ENCODE data around the gene GFM2. TPM values are rescaled to one million over a fixed set of nuclear protein-coding genes. Genes with fewer than 3 reads are reported as not detected.
"Not testable (repeated sequence)": the region's sequence is repeated elsewhere in the genome, so short reads cannot be mapped to it uniquely, and the experiment has no call there.

The GFM2 gene, protein sequence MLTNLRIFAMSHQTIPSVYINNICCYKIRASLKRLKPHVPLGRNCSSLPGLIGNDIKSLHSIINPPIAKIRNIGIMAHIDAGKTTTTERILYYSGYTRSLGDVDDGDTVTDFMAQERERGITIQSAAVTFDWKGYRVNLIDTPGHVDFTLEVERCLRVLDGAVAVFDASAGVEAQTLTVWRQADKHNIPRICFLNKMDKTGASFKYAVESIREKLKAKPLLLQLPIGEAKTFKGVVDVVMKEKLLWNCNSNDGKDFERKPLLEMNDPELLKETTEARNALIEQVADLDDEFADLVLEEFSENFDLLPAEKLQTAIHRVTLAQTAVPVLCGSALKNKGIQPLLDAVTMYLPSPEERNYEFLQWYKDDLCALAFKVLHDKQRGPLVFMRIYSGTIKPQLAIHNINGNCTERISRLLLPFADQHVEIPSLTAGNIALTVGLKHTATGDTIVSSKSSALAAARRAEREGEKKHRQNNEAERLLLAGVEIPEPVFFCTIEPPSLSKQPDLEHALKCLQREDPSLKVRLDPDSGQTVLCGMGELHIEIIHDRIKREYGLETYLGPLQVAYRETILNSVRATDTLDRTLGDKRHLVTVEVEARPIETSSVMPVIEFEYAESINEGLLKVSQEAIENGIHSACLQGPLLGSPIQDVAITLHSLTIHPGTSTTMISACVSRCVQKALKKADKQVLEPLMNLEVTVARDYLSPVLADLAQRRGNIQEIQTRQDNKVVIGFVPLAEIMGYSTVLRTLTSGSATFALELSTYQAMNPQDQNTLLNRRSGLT
- 72.9 and 73.6 TPM in 2 replicates for polyA plus RNA-seq (2014; cell fraction: cytosol; rRNA removed)
- polyA plus RNA-seq (2014; cell fraction: nucleus; rRNA removed), result 116 and 143 TPM in 2 replicates

DNA sequence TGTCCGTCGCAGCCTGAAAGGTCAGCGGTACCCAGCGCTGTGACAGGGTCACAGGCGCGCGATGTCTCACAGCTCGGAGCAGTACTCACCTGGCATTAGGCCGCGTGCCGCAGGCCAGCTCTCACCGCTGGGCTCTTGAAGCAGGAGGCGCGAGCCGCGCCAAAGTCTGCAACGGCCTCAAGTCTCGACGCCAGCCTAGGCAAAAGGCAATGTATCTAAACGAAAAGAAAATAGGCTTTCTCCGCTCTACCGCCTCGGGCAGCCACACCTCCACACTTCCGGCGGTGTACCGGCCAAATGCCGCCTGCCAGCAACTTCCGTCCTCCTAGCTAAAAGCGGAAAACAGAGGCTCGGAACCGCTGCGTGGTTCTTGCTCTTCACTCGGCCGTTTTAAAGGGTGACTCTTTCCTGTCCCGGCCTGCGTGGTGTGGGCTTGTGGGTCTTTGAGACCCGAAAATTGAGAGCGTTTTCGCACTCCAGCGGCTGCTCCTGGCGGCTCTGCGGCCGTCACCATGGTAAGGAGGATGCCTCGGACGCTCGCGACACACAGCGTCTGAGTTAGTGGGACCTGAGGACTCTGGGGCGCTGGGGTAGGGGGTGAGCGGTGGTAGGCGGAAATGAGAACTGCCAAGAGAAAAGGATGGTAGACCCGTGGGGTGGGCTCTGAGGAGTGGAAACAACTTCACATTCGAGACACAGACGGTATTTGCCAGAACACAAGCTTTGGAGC is at the start of gene GFM2, which contains the start of gene NSA2:
TSS of gene GFM2 (minus strand) at position 269 of the 730 bp plus-strand sequence. CDS start 3,375 bp downstream, outside the sequence.
TSS of gene NSA2 (plus strand) at position 401 of the 730 bp plus-strand sequence. CDS start at position 513, 112 bp downstream.
- DNase-seq (ENCODE audit: low spot score), result peak; percentile 93

DNA sequence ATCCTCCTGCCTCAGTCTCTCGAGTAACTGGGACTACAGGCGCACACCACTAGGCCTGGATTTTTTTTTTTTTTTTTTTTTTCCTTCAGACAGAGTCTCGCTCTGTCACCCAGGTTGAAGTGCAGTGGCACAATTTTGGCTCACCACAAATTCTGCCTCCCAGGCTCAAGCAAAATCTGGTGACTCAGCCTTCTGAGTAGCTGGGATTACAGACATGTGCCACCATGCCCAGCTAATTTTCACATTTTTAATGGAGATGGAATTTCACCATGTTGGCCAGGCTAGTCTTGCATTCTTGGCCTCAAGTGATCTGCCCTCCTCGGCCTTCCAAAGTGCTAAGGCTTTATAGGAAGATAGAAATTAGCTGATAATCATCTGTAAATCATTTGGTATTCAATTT is 44.0 kb upstream of the GFM2 start:
- DNase-seq (ENCODE audit: low spot score), result no peak

- no peak for DNase-seq (ENCODE audit: low spot score)
Measured at GRCh38 chr5:74801941-74802340, 35.0 kb upstream of the GFM2 start.

DNA sequence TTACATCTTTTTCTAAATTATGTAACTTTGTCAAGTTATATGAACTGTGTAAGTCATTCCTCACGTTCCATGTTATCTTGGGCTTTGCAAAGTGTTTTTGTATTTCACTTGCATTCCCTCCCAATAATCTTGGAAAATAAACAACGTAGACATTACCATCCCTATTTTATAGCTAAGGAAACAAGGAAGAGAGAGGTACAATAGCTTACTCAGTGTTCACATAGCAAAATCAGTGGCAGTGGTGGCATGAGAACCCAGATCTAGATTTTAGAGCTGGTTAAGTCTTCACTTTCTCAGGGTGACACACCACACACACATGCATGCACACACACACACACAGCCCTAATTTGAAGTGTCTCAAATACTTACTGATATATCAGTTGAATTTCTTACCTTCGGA is 34.3 kb upstream of the GFM2 start:
- DNase-seq (ENCODE audit: low spot score), result no peak

DNA sequence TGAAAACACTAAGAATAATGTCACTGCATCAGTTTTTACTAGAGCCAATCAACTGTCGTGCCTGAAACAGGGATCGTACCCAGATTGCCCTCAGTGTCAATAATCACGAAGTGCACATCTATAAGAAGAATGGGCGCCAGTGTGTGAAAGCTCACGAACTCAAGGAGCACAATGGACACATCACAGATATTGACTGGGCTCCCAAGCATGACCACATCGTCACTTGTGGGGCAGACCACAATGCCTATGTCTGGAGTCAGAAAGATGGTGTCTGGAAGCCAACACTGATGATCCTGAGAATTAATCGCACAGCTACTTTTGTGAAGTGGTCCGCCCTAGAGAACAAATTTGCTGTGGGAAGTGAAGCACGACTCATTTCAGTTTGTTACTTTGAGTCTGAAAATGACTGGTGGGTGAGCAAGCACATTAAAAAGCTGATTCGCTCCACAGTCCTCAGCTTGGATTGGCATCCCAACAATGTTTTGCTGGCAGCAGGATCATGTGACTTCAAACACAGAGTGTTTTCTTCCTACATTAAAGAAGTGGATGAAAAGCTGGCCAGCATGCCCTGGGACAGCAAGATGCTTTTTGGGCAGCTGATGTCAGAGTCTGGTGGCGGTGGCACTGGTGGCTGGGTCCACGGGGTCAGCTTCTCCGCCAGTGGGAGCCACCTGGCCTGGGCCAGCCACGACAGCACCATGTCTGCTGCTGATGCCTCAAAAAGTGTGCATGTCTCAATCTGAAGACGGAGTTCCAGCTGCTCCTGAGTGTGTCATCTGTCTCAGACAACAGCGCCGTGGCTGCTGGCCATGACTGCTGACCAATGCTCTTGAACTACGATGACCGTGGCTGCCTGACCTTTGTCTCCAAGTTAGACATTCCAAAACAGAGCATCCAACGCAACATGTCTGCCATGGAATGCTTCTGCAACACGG is 32.3 kb upstream of the GFM2 start:
- DNase-seq (ENCODE audit: low spot score), result no peak

GRCh38 chr5:74791669-74792068 is 24.8 kb upstream of the GFM2 start:
- DNase-seq (ENCODE audit: low spot score), result not testable (repeated sequence)

DNA sequence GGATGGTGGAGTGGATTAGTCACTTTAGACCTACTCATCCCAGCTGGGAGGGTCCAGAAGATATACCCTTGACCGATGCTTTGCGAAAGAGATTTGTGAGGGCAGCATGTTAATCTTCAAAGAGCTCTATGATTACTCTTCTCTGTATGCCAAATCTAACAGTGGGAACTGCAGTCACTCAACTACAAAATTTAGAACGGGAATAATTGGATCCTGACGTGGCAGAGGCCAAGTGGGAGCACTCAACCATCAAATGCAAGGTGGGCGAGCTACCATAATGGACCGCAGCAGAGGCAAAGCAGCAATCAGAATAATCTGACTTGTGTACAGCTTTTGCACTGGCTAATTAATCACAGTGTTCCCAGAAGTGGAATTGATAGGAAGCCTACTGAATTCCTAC is 20.5 kb upstream of the GFM2 start:
- no peak for DNase-seq (ENCODE audit: low spot score)

- no peak for DNase-seq (ENCODE audit: low spot score)
Measured at GRCh38 chr5:74786851-74787250, 19.9 kb upstream of the GFM2 start.

- DNase-seq (ENCODE audit: low spot score), result no peak
Measured at GRCh38 chr5:74778609-74779008, 11.7 kb upstream of the GFM2 start.

DNA sequence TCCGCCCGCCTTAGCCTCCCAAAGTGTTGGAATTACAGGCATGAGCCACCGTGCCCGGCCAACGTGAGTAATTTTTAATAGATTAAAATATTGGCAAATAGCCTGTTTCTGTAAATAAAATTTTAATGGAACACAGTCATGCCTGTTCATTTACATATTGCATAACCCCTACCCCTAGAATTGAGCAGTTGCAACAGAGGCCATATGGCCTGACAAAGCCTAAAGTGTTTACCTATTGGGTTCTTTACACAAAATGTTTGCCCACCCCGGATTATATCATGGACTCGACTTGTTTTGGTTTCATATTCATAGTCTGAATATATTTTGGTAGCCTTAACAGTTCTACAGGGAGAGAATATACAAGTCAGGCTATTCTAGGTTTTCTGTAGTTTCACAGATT is 5.4 kb upstream of the GFM2 start:
- DNase-seq (ENCODE audit: low spot score), result no peak

DNA sequence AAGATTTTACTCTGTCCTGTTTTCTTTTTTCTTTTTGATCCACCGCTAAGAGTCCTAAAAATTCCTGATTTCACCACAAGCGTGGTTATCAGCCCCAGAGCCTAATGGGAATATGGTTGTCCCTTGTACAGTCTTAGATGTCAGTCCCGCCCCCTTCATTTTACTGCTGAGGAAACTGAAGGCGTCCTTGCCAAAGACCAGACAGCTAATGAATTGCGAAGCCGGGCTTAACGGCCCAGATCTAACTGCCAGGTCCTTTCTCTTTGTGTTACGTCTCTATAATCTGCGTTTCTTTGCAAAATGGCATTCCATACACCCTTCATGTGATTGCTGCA is 629 bp upstream of the GFM2 start:
- DNase-seq (ENCODE audit: low spot score), result no peak

- DNase-seq (ENCODE audit: low spot score), result peak; percentile 22
Measured at GRCh38 chr5:74766418-74766848, 484 bp downstream of the GFM2 start.

- no peak for DNase-seq (ENCODE audit: low spot score)
Measured at GRCh38 chr5:74765929-74766328, 988 bp downstream of the GFM2 start.

DNA sequence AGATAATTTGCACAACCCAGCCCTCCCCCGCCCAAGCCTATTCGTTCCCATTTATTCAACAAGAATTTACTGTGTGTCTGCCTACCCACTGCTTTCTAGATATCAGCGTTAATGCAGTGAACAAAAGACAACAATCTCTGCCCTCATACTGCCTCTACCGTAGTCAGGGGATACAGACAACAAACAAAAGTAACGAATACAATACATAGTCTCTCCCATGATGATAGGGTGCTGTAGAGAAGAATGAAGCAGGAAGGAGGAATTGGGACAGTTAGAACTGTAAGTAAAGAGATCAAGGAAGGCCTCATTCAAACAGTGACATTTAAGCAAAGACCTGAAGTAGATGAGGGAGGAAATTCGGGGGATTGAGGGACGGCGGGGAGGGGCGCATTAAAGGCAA is 1.7 kb downstream of the GFM2 start:
- no peak for DNase-seq (ENCODE audit: low spot score)

DNA sequence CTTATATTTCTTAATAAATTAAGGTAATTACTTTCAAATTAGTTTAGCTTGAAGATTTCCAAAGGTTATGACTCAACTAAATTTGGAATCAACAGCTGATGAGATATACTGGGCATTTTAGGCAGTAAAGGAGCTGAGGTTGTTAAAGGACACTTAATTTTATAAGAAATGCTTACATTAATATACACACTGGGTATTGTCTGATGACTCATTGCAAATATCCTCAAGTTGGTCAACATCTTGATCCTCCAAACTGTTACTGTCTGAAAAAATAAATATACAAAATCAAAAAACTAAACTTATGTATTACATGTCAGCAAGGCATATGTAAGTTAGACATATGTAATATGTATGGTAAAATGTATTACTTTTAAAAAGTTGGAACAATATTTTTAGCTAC is 3.4 kb downstream of the GFM2 start:
- no peak for DNase-seq (ENCODE audit: low spot score)

GRCh38 chr5:74762599-74762998 is 4.3 kb downstream of the GFM2 start:
- no peak for DNase-seq (ENCODE audit: low spot score)

- no peak for DNase-seq (ENCODE audit: low spot score)
Measured at GRCh38 chr5:74761241-74761640, 5.7 kb downstream of the GFM2 start.

DNA sequence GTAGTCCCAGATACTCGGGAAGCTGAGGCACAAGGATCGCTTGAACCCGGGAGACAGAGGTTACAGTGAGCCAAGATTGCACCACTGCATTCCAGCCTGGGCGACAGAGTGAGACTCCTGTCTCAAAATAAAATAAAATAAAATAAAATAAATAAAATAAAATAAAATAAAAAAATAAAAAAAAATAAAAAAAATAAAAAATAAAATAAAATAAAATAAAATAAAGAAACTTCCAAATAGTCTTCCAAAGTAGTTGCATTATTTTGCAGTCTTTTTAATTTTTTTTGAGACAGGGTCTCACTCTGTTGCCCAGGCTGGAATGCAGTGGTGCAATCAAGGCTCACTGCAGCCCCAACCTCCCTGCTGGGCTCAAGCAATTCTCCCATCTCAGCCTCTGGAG is 18.2 kb downstream of the GFM2 start:
- not testable (repeated sequence) for DNase-seq (ENCODE audit: low spot score)

- DNase-seq (ENCODE audit: low spot score), result no peak
Measured at GRCh38 chr5:74738406-74738805, 28.5 kb downstream of the GFM2 start.

- no peak for DNase-seq (ENCODE audit: low spot score)
Measured at GRCh38 chr5:74736759-74737158, 30.2 kb downstream of the GFM2 start.

GRCh38 chr5:74725331-74725730 is 41.6 kb downstream of the GFM2 start:
- no peak for DNase-seq (ENCODE audit: low spot score)
